Measurements from ENCODE around the gene BORCS6.
A peak's percentile ranks its signal among the peaks of the same experiment; 100 is the strongest.

DNA sequence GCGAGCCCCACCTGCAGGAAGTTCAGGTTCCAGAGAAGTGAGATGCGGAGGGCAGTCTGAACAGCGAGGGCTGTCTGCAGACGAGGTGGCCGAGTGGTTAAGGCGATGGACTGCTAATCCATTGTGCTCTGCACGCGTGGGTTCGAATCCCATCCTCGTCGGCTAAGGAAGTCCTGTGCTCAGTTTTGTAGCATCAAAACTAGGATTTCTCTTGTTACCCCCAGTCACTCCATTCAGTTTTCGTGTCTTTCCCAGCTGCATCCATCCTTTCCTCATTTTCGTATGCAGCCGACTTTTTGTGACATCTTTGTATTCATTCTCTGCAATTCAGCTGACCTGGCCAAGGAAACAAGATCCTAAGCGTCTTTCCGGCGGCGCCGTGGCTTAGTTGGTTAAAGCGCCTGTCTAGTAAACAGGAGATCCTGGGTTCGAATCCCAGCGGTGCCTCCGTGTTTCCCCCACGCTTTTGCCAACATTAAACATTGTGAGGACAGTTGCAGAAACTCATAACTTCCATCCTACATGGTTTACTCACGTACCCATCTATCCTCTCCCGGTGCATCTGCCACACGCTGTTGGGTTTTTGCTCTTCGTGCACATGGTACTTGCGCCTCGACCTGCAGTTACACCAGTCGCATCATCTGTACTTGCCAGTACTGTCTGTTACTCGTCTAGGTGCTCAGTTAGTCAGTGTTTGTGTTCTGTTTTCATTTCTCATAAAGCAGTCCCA lies 3.0 kb downstream of the BORCS6 start:
- TF ChIP-seq POLR2A (IDR thresholded peaks at IDR 0.05), result no peak
- peak in 3 of 6 experiments; percentile 6 to 43 (median 37) for TF ChIP-seq CTCF (IDR thresholded peaks at IDR 0.05)

Measured in esophagus squamous epithelium (tissue), 4 donors.